Activated CD4-positive, alpha-beta T cell treated with anti-CD3 and anti-CD28 coated beads, Interleukin-2, amount 10 ng/mL, durations not matched to agents 24 days and 14 days (primary cell): Measurements from ENCODE around the gene PPP6C. TPM values are rescaled to one million over a fixed set of nuclear protein-coding genes. Genes with fewer than 3 reads are reported as not detected.
"Not testable (repeated sequence)": the region's sequence is repeated elsewhere in the genome, so short reads cannot be mapped to it uniquely, and the experiment has no call there.

Experiments used
- DNase-seq: peaks from one replicate; pipeline ENCODE4 v3.0.0; 2022
- H3K27ac Mint-ChIP-seq: one replicate; pipeline ENCODE4 v1.8.0; 2022; ENCODE audit warnings: mild to moderate bottlenecking, mixed read lengths
- H3K27me3 Mint-ChIP-seq: one replicate; pipeline ENCODE4 v1.8.0; 2022; ENCODE audit warnings: mixed read lengths
- H3K36me3 Mint-ChIP-seq: one replicate; pipeline ENCODE4 v1.8.0; 2022; ENCODE audit warnings: low read depth, mild to moderate bottlenecking, mixed read lengths
- H3K4me1 Mint-ChIP-seq: one replicate; pipeline ENCODE4 v1.8.0; 2021; ENCODE audit warnings: mixed read lengths
- H3K4me3 Mint-ChIP-seq: one replicate; pipeline ENCODE4 v1.8.0; 2022; ENCODE audit warnings: mild to moderate bottlenecking, moderate library complexity, mixed read lengths
- H3K9me3 Mint-ChIP-seq: one replicate; pipeline ENCODE4 v1.8.0; 2021; ENCODE audit warnings: mixed read lengths
- intact Hi-C: fragments of 100-400 bp; cut with micrococcal nuclease; formaldehyde crosslinking; loops from one replicate; pipeline ENCODE4 v1.15.1; 2023
- total RNA-seq: library from RNA; stranded (reverse); gene quantifications from 2 replicates; pipeline ENCODE4 v1.2.3, GENCODE V29; 2022

The PPP6C gene
- total RNA-seq, 1 donor from 2014 or later, result 48.1 TPM

DNA sequence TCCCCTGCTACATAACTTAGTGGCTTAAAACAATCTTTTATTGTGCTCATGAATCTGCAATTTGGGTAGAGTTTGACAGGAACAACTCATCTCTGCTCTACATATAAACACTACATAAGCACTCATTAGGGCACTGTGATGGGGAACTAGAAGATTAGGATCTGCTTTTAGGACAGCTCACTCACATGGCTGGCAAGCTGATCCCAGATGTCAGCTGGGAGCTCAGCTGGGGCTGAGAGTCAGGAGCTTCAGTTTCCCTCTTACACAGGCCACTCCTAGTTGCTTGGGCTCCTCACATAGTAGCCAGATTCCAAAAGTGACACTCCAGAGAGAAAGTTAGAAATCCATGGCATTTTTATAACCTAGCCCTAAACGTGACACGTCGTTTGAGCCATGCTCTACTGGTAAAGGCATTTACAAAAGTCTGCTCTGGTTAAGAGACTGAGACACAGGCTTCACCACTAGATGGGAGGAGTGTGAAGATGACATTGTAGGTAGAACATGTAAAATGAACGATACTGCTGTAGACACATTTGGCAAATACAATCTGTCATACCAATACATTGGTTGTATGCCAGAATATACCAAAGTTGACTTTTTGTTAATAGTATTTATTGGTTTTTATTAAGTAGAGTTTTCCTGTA, 69.8 kb downstream of the PPP6C start:
- intact Hi-C loops, result loop anchor here (2.0 kb wide), 1 partner anchor 179 kb away; the partner anchor contains the start of gene GOLGA1
- peak overlapping the region; percentile 20 for H3K27ac Mint-ChIP-seq
- H3K4me3 Mint-ChIP-seq, result no peak overlapping the region
- H3K27me3 Mint-ChIP-seq, result no peaks in the 10 kb centered on the region
- no peaks in the 10 kb centered on the region for H3K9me3 Mint-ChIP-seq
- H3K36me3 Mint-ChIP-seq, result peaks cover 10% of the 10 kb centered on the region
- H3K4me1 Mint-ChIP-seq, result peaks cover 28% of the 10 kb centered on the region
- peak; percentile 69 for DNase-seq

DNA sequence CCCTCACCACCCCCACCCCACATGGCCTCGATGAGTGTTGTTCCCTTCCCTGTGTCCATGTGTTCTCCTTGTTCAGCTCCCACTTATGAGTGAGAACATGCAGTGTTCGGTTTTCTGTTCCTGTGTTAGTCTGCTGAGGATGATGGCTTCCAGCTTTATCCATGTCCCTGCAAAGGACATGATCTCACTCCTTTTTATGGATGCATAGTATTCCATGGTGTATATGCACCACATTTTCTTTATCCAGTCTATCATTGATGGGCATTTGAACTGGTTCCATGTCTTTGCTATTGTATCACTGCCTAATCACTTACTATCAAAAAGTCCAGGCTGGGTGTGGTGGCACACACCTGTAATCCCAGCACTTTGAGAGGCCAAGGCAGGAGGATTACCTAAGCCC, 70.9 kb downstream of the PPP6C start:
- H3K9me3 Mint-ChIP-seq, intact Hi-C loops, H3K4me3 Mint-ChIP-seq: not testable (repeated sequence)

DNA sequence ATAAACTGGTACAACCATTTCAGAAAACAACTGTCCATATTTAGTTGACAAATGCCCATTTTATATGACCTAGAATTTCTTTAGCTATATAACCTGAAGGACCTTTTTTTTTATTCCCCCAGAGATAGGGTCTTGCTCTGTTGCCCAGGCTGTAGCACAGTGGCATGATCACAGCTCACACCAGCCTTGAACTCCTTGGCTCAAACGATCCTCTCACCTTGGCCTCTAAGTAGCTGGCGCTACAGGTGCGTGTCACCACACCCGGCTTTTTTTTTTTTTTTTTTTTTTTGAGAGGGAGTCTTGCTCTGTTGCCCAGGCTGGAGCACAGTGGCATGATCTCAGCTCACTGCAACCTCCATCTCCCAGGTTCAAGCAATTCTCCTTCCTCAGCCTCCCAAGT, 75.1 kb downstream of the PPP6C start:
- H3K36me3 Mint-ChIP-seq, result peaks cover 28% of the 10 kb centered on the region

More for the DNA sequence above, 70.9 kb downstream of the PPP6C start:
- DNase-seq, H3K27me3 Mint-ChIP-seq, H3K27ac Mint-ChIP-seq: not testable (repeated sequence)
- Mint-ChIP-seq H3K4me1 (peaks cover 25% of the 10 kb centered on the region), H3K36me3 (peaks cover 11% of the 10 kb centered on the region)

DNA sequence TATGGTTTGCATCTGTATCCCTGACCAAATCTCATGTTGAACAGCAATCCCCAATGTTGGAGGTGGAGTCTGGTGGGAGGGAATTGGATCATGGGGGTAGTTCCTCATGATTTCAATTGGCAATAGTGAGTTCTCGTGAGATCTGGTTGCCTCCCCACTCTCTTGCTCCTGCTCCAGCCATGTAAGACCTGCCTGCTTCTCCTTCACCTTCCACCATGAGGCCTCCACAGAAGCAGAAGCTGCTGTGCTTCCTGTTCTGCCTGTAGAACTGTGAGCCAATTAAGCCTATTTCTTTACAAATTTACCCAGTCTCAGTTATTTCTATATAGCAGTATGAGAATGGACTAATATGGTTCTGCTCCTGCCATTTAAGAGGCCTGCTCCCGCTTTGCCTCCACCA, 79.1 kb downstream of the PPP6C start:
- H3K27me3 Mint-ChIP-seq, result no peaks in the 10 kb centered on the region
- H3K36me3 Mint-ChIP-seq, result peaks cover 27% of the 10 kb centered on the region
- H3K9me3 Mint-ChIP-seq, result peaks cover 11% of the 10 kb centered on the region
- H3K4me1 Mint-ChIP-seq, result peaks cover 5% of the 10 kb centered on the region
- intact Hi-C loops, result no loop called here
- DNase-seq, result no peak
- no peak overlapping the region for H3K27ac Mint-ChIP-seq
- H3K4me3 Mint-ChIP-seq, result no peak overlapping the region

More for the DNA sequence above, 75.1 kb downstream of the PPP6C start:
- H3K27ac Mint-ChIP-seq, H3K4me3 Mint-ChIP-seq, H3K4me1 Mint-ChIP-seq, H3K27me3 Mint-ChIP-seq, intact Hi-C loops, DNase-seq: not testable (repeated sequence)
- H3K9me3 Mint-ChIP-seq, result peaks cover 11% of the 10 kb centered on the region

DNA sequence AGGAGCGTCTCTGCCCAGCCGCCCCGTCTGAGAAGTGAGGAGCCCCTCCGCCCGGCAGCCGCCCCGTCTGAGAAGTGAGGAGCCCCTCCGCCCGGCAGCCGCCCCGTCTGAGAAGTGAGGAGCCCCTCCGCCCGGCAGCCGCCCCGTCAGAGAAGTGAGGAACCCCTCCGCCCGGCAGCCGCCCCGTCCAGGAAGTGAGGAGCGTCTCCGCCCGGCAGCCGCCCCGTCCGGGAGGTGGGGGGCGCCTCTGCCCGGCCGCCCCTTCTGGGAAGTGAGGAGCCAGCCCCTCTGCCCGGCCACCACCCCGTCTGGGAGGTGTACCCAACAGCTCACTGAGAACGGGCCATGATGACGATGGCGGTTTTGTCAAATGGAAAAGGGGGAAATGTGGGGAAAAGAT, 81.1 kb downstream of the PPP6C start:
- intact Hi-C loops, H3K4me1 Mint-ChIP-seq, DNase-seq, H3K4me3 Mint-ChIP-seq, H3K27ac Mint-ChIP-seq, H3K27me3 Mint-ChIP-seq: not testable (repeated sequence)
- Mint-ChIP-seq H3K9me3 (peaks cover 11% of the 10 kb centered on the region), H3K36me3 (peaks cover 23% of the 10 kb centered on the region)

DNA sequence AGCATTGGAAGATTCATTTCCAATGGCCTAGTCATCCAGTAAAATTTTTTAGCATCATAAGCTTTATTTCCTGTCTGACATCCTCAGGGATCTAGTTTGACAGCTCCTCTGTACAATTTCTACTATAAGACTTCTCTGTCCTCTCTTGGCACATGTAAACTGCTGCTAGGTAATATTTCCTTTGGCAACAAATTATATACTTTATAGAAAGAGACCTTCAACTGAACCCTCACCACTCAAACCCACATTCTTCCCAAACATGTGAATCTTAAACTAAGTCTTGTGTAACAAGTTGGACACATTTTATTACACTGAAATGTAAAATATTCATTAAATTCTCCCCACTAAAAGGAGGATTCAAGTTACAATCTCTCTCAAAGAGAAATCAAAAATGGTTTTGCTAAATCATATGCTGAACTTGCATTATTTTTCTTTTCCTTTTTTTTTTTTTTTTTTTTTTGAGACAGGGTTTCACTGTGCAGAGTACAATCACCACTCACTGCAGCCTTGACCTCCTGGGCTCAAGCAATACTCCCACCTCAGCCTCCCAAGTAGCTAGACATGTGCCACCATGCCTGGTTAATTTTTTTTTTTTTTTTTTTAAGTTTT, 83.2 kb downstream of the PPP6C start:
- Mint-ChIP-seq H3K4me3 (no peak overlapping the region), H3K4me1 (peaks cover 11% of the 10 kb centered on the region), H3K36me3 (peaks cover 11% of the 10 kb centered on the region), H3K27me3 (no peaks in the 10 kb centered on the region), H3K27ac (no peak overlapping the region), H3K9me3 (no peaks in the 10 kb centered on the region)
- intact Hi-C loops, result no loop called here
- no peak for DNase-seq

DNA sequence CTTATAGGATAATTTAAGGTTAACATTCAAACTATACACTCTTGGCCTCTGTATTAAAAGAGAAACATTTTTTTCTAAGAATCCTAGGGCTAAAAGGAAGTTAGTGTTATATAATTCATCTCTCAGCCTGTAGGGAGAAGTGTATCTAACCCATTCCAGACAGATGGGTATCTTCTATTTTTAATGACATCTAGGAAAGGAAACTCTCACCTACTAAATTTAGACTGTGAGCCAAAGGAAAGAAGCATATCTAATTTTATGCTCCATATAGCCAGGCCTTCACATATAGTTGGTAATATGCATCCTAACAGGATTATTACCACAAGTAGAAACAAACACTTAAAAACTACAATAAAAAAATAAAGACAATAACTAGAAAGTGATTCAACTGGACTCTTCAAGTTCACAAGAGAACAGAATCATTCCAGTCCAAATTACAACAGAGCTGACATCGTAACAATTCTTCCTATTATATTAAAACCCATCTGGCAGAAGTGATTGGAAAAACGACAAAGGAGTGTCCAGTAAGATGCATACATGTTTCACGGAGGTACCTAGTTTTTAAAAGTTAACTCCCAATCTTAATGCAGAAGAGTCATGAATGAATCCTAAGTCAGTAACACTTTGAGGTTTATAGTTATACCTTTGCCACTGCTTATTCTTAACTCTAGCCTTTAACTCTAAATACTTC, 85.7 kb downstream of the PPP6C start:
- no peaks in the 10 kb centered on the region for H3K27me3 Mint-ChIP-seq
- H3K27ac Mint-ChIP-seq, result no peak overlapping the region
- H3K36me3 Mint-ChIP-seq, result peaks cover 2% of the 10 kb centered on the region
- intact Hi-C loops, result no loop called here
- no peak for DNase-seq
- no peaks in the 10 kb centered on the region for H3K9me3 Mint-ChIP-seq
- no peak overlapping the region for H3K4me3 Mint-ChIP-seq
- H3K4me1 Mint-ChIP-seq, result peaks cover 9% of the 10 kb centered on the region

DNA sequence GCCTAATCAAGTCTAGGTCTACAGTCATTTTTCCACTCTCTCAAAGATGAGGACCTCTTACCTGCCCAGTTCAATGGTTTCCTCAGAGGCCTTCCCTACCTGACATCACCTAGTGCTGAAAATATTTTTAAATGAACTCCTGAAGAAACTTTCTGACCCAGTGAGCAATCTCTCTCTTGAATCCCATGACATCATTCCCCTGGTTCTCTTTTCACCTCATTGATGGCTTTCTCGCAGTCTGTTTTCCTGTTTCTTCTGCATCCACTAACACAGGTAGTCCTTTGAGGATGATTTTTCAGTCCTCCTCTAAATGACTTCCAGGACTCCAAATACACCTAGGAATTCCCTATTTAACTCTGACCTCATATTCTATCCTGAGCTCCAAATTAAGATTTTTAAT, 86.6 kb downstream of the PPP6C start:
- peaks cover 2% of the 10 kb centered on the region for H3K36me3 Mint-ChIP-seq
- no peaks in the 10 kb centered on the region for H3K9me3 Mint-ChIP-seq
- H3K4me1 Mint-ChIP-seq, result peaks cover 9% of the 10 kb centered on the region
- no peak for DNase-seq
- H3K27me3 Mint-ChIP-seq, result no peaks in the 10 kb centered on the region
- H3K4me3 Mint-ChIP-seq, result no peak overlapping the region
- intact Hi-C loops, result no loop called here
- no peak overlapping the region for H3K27ac Mint-ChIP-seq

DNA sequence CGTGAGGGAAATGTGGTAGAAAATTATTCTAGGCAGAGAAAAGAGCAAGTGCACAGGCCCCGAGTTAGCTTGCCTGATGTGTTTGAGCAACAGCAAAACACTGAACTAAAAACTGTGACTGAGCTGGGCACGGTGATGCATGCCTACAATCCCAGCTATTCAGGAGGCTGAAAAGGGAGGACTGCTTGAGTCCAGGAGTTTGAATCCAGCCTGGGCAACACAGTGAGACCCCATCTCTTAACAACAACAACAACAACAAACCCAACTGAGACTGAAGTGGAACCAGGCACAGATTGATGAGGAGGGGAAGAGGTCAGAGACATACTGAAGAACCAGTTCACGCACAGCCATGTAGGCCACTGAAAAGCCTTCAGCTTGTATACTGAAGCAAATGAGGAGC, 88.8 kb downstream of the PPP6C start:
- Mint-ChIP-seq H3K4me1 (peaks cover 11% of the 10 kb centered on the region), H3K27ac (no peak overlapping the region), H3K9me3 (peaks cover 8% of the 10 kb centered on the region), H3K4me3 (no peak overlapping the region), H3K36me3 (peaks cover 7% of the 10 kb centered on the region), H3K27me3 (no peaks in the 10 kb centered on the region)
- no peak for DNase-seq
- intact Hi-C loops, result no loop called here

DNA sequence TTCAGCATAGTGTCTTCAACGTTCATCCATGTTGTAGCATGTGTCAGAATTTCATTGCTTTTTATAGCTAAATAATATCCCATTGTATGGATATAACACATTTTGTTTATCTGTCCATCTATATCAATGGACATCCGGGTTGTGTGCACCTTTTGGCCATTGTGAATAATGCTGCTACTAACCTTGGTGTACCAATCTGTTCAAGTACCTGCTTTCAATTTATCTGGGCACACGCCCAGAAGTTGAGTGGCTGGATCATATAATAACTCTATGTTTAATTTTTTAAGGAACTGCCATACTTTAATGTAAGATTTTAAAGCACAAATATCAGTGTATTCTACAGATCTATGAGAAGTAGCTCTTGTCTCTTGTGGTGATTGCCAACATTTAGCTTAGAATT, 89.8 kb downstream of the PPP6C start:
- intact Hi-C loops, result no loop called here
- Mint-ChIP-seq H3K4me1 (peaks cover 11% of the 10 kb centered on the region), H3K27ac (no peak overlapping the region), H3K36me3 (peaks cover 12% of the 10 kb centered on the region), H3K27me3 (no peaks in the 10 kb centered on the region), H3K4me3 (no peak overlapping the region), H3K9me3 (peaks cover 8% of the 10 kb centered on the region)
- DNase-seq, result no peak

Other genes starting within 250 kb of the PPP6C start
- gene GOLGA1, start 248.7 kb downstream of the PPP6C start, total RNA-seq, result 17.3 and 19.3 TPM in 2 replicates
- gene SCAI, start 46.3 kb downstream of the PPP6C start, total RNA-seq, result 11.0 and 13.4 TPM in 2 replicates
- 36.6 and 37.7 TPM in 2 replicates for gene RABEPK, start 10.7 kb upstream of the PPP6C start, total RNA-seq
- 260 and 271 TPM in 2 replicates for gene HSPA5, start 51.5 kb upstream of the PPP6C start, total RNA-seq
- gene GAPVD1, start 72.0 kb upstream of the PPP6C start, total RNA-seq, result 50.3 and 56.6 TPM in 2 replicates